ENCODE data around the gene CXCR4.
A peak's percentile ranks its signal among the peaks of the same experiment; 100 is the strongest.

The CXCR4 gene

GRCh38 chr2:136117909-136118818 is at the start of gene CXCR4:
Gene CXCR4, minus strand, starts transcription at chr2:136118149. Its CDS starts 89 bp downstream, at chr2:136118060.
- DNase-seq, result peak; percentile 95

GRCh38 chr2:136164280-136164776 is 46.4 kb upstream of the CXCR4 start:
- DNase-seq, result peak; percentile 25

GRCh38 chr2:136162438-136162837 is 44.5 kb upstream of the CXCR4 start:
- peak; percentile 62 for DNase-seq

GRCh38 chr2:136156411-136156810 is 38.5 kb upstream of the CXCR4 start:
- DNase-seq, result no peak

- no peak for DNase-seq
These were observed 36.4 kb upstream of the CXCR4 start for GRCh38 chr2:136154384-136154783.

GRCh38 chr2:136151021-136151971 is 33.3 kb upstream of the CXCR4 start:
- DNase-seq, result no peak

GRCh38 chr2:136149011-136149410 is 31.1 kb upstream of the CXCR4 start:
- no peak for DNase-seq

GRCh38 chr2:136146564-136146963 is 28.6 kb upstream of the CXCR4 start:
- DNase-seq, result no peak

GRCh38 chr2:136143603-136144451 is 25.9 kb upstream of the CXCR4 start:
- peak; percentile 54 for DNase-seq

GRCh38 chr2:136141510-136142149 is 23.7 kb upstream of the CXCR4 start:
- DNase-seq, result peak; percentile 79

GRCh38 chr2:136139631-136140030 is 21.7 kb upstream of the CXCR4 start:
- DNase-seq, result no peak

GRCh38 chr2:136137982-136138381 is 20.0 kb upstream of the CXCR4 start:
- DNase-seq, result no peak

GRCh38 chr2:136136931-136137330 is 19.0 kb upstream of the CXCR4 start:
- DNase-seq, result no peak

- DNase-seq, result no peak
These were observed 18.3 kb upstream of the CXCR4 start for GRCh38 chr2:136135921-136136906.

GRCh38 chr2:136135462-136135861 is 17.5 kb upstream of the CXCR4 start:
- no peak for DNase-seq

GRCh38 chr2:136134126-136134525 is 16.2 kb upstream of the CXCR4 start:
- DNase-seq, result no peak

- no peak for DNase-seq
These were observed 15.6 kb upstream of the CXCR4 start for GRCh38 chr2:136133586-136133985.

- no peak for DNase-seq
These were observed 15.2 kb upstream of the CXCR4 start for GRCh38 chr2:136133176-136133575.

- no peak for DNase-seq
These were observed 14.8 kb upstream of the CXCR4 start for GRCh38 chr2:136132825-136133155.

- no peak for DNase-seq
These were observed 14.2 kb upstream of the CXCR4 start for GRCh38 chr2:136131961-136132824.

All from eye (tissue), 1 donor.